ENCODE results near the gene UBE2G2.
A peak's percentile ranks its signal among the peaks of the same experiment; 100 is the strongest.
"Not testable (repeated sequence)": the region's sequence is repeated elsewhere in the genome, so short reads cannot be mapped to it uniquely, and the experiment has no call there.

The UBE2G2 gene

GRCh38 chr21:44836349-44836665, 34.7 kb upstream of the UBE2G2 start:
- no peak for DNase-seq (ENCODE audit: low spot score)

GRCh38 chr21:44835647-44835973, 34.0 kb upstream of the UBE2G2 start:
- DNase-seq (ENCODE audit: low spot score): no peak

GRCh38 chr21:44834951-44835646, 33.5 kb upstream of the UBE2G2 start:
- DNase-seq (ENCODE audit: low spot score): no peak

- DNase-seq (ENCODE audit: low spot score): no peak
These were observed 32.8 kb upstream of the UBE2G2 start for GRCh38 chr21:44834231-44834950.

GRCh38 chr21:44833663-44834062, 32.0 kb upstream of the UBE2G2 start:
- no peak for DNase-seq (ENCODE audit: low spot score)

GRCh38 chr21:44832516-44833255, 31.1 kb upstream of the UBE2G2 start:
- DNase-seq (ENCODE audit: low spot score): not testable (repeated sequence)

- DNase-seq (ENCODE audit: low spot score): no peak
These were observed 29.7 kb upstream of the UBE2G2 start for GRCh38 chr21:44831227-44831860.

- no peak for DNase-seq (ENCODE audit: low spot score)
These were observed 28.0 kb upstream of the UBE2G2 start for GRCh38 chr21:44829507-44830092.

GRCh38 chr21:44828362-44829056, 26.9 kb upstream of the UBE2G2 start:
- DNase-seq (ENCODE audit: low spot score): no peak

- DNase-seq (ENCODE audit: low spot score): no peak
These were observed 21.6 kb upstream of the UBE2G2 start for GRCh38 chr21:44823179-44823660.

GRCh38 chr21:44822484-44823178, 21.0 kb upstream of the UBE2G2 start:
- DNase-seq (ENCODE audit: low spot score): no peak

- no peak for DNase-seq (ENCODE audit: low spot score)
These were observed 19.2 kb upstream of the UBE2G2 start for GRCh38 chr21:44820851-44821250.

- DNase-seq (ENCODE audit: low spot score): no peak
These were observed 17.9 kb upstream of the UBE2G2 start for GRCh38 chr21:44819283-44820243.

GRCh38 chr21:44818640-44819011, 17.0 kb upstream of the UBE2G2 start:
- no peak for DNase-seq (ENCODE audit: low spot score)

- DNase-seq (ENCODE audit: low spot score): peak; percentile 74
These were observed 16.5 kb upstream of the UBE2G2 start, which contains the start of gene SUMO3 for GRCh38 chr21:44817914-44818639. Gene SUMO3 (minus strand): TSS chr21:44818062. CDS start chr21:44817968, 94 bp downstream.

GRCh38 chr21:44817506-44817880, 15.9 kb upstream of the UBE2G2 start:
- peak; percentile 87 for DNase-seq (ENCODE audit: low spot score)

GRCh38 chr21:44816761-44817505, 15.3 kb upstream of the UBE2G2 start:
- no peak for DNase-seq (ENCODE audit: low spot score)
